ENCODE data around the gene ADAMTS14. TPM values are rescaled to one million over a fixed set of nuclear protein-coding genes. Genes with fewer than 3 reads are reported as not detected.
A peak's percentile ranks its signal among the peaks of the same experiment; 100 is the strongest.

The ADAMTS14 gene
- total RNA-seq, 3 donors from 2014 or later, result 1.8 to 2.1 (median 2.1) TPM

DNA sequence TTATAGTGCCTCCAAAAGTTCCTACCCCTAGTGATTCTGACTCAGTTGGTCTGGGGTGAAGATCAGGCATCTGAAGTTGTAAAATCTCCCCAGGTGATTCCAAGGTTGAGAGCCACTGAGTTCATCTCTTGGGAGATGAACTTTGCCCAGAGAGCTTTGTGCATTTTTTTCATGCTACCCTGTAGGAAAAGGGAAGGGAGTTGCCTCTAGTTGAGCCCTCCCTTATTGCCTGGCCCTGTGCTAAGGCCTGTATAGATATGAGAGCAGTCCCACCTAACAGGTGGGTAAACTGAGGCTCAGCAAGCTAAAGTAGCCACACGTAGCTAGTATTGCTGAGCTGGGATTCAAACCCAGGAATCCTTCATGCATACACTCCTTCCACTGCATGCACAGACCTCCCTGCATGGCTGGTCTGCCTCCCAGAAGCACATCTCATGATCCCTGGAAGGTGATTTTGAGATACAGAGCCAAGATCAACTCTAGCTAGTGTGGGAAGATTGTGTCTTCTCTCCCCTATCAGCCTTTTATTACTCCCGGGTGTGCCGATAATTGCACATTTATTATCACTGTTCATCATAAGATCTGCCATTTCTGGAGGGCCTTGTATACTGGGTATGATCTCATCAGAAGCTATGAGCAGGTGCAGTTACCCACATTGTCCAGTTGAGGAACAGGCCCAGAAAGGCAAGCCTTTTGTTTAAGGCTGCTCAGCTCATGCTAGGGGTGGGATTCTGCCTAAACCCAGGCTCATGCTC, 65.9 kb downstream of the ADAMTS14 start:
- no peak for DNase-seq
- TF ChIP-seq, protein P1, sequence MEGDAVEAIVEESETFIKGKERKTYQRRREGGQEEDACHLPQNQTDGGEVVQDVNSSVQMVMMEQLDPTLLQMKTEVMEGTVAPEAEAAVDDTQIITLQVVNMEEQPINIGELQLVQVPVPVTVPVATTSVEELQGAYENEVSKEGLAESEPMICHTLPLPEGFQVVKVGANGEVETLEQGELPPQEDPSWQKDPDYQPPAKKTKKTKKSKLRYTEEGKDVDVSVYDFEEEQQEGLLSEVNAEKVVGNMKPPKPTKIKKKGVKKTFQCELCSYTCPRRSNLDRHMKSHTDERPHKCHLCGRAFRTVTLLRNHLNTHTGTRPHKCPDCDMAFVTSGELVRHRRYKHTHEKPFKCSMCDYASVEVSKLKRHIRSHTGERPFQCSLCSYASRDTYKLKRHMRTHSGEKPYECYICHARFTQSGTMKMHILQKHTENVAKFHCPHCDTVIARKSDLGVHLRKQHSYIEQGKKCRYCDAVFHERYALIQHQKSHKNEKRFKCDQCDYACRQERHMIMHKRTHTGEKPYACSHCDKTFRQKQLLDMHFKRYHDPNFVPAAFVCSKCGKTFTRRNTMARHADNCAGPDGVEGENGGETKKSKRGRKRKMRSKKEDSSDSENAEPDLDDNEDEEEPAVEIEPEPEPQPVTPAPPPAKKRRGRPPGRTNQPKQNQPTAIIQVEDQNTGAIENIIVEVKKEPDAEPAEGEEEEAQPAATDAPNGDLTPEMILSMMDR (IDR thresholded peaks at IDR 0.05), result no peak
- Histone ChIP-seq H3K9me3 (no peaks in the 10 kb centered on the region), H3K4me3 (no peak overlapping the region), H3K4me1 (ENCODE audit: low read depth) (peaks cover 3% of the 10 kb centered on the region), H3K36me3 (ENCODE audit: low read depth) (no peaks in the 10 kb centered on the region)
- ATAC-seq, result peak; percentile 41
- intact Hi-C loops (cut with DNase I, micrococcal nuclease), result no loop called here

DNA sequence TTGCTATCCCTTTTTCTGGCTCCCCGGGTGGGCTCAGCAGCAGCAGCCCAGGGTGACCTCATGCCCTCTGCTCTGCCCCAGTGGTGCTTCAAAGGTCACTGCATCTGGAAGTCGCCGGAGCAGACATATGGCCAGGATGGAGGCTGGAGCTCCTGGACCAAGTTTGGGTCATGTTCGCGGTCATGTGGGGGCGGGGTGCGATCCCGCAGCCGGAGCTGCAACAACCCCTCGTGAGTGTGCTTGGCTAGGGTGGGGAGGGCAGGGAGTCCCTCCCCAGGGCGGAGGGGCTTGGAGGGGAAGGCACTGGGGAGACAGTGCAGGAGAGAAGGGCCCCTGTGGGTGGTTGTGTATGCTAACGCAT, 66.4 kb downstream of the ADAMTS14 start:
- Histone ChIP-seq H3K9me3 (no peaks in the 10 kb centered on the region), H3K4me1 (ENCODE audit: low read depth) (peaks cover 3% of the 10 kb centered on the region), H3K36me3 (ENCODE audit: low read depth) (no peaks in the 10 kb centered on the region), H3K4me3 (no peak overlapping the region)
- DNase-seq (no peak), ATAC-seq (no peak)
- TF ChIP-seq, protein P1 (IDR thresholded peaks at IDR 0.05), result no peak
- intact Hi-C loops (cut with DNase I, micrococcal nuclease), result no loop called here

DNA sequence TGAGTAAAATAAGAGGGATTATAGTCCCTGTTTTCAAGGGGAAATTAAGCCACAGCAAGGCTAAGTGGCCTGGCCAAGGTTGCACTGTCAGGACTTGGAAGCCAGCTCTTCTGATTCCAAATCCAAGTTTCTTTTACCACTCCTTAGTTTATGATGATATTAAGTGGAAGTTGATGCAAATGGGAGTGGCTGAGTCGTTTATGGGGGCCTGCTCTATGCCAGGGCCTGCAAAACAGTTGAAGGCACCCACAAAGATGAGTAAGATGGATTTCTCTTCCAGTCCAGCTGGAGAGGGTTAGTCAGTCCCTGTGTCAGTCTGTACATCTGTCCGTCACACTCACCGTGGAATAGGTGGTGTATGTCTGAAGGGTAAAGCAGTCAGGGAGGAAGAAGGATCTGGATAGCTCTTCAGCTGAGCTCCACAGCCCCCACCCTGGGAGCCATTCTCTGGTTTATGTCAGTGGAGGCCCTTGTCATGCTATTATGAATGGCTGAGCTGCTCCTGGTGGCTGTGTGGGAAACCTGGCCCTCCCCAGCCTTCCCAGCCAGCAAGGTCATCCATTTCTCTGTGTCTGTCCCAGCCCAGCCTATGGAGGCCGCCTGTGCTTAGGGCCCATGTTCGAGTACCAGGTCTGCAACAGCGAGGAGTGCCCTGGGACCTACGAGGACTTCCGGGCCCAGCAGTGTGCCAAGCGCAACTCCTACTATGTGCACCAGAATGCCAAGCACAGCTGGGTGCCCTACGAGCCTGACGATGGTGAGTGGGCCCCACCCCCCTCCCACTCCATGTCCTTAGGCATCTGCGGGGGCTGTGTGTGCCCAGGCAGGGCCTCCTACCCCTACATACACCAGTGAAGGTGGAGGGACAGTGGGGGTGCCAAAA, 68.3 kb downstream of the ADAMTS14 start:
- ATAC-seq, result no peak
- H3K36me3 ChIP-seq (ENCODE audit: low read depth), result no peaks in the 10 kb centered on the region
- peak in 1 of 3 donors; percentile 9 for DNase-seq
- intact Hi-C loops (cut with DNase I, micrococcal nuclease), result no loop called here
- TF ChIP-seq, protein P1 (IDR thresholded peaks at IDR 0.05), result no peak
- peaks cover 3% of the 10 kb centered on the region for H3K4me1 ChIP-seq (ENCODE audit: low read depth)
- no peak overlapping the region for H3K4me3 ChIP-seq
- H3K9me3 ChIP-seq, result no peaks in the 10 kb centered on the region

DNA sequence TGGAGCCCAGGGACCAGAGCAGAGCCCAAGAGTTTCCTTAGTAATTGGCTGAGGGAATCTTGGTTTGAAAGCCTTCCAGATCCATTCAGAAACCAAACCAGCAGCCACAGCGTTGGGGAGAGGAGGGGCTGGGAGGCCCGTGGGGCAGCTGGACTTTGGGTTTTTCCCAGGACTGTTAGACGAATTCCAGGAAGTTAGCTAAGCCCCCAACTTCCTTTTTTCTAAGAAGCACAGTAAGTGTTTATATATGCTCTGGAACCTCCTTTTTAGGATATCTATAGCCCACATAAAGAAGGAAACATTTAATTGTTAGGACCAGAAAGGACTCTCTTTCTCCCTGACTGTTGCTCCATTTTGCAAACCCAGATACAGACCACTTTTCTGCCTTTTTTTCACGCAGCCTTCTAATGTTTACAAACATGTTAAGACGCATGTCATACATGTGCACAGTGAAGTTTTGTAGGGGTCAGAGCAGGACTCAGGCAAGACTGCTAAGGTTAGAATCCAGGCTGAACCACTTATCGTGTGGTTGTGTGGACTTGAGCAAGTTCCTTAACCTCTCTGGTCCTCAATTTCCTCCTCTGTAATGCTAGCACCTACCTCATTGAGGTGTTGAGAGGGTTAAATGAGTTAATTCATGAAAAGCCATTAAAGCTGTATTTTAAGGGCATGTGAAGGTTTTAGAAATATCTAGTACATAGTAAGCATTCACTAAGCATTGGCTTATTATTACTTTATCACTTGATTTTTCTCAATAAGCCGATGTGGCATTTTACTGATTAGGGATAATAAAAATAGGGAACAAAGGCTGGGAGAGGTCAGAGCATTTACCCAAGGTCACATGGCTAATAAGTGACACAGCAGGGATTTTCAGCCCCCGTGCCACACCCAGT, 70.5 kb downstream of the ADAMTS14 start:
- intact Hi-C loops (cut with DNase I, micrococcal nuclease), result no loop called here
- Histone ChIP-seq H3K4me3 (no peak overlapping the region), H3K36me3 (ENCODE audit: low read depth) (no peaks in the 10 kb centered on the region), H3K9me3 (no peaks in the 10 kb centered on the region), H3K4me1 (ENCODE audit: low read depth) (peaks cover 3% of the 10 kb centered on the region)
- peak; percentile 60 for ATAC-seq
- TF ChIP-seq, protein P1 (IDR thresholded peaks at IDR 0.05), result no peak
- peak in 2 of 3 donors; percentile 43 to 52 for DNase-seq

DNA sequence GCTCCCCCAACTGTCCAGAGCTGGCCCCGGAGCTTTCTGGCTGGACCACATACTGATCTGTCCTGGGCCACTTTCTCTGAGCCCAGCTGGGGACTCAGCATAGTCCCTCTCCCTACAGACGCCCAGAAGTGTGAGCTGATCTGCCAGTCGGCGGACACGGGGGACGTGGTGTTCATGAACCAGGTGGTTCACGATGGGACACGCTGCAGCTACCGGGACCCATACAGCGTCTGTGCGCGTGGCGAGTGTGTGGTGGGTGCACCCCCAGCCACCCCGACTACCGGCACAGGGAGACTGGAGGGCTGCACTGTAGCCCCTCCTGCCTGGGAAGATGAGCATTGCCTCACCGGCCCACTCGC, 71.1 kb downstream of the ADAMTS14 start:
- intact Hi-C loops (cut with DNase I, micrococcal nuclease), result no loop called here
- DNase-seq, result no peak
- no peak for ATAC-seq
- TF ChIP-seq, protein P1 (IDR thresholded peaks at IDR 0.05), result no peak
- no peaks in the 10 kb centered on the region for H3K36me3 ChIP-seq (ENCODE audit: low read depth)
- no peaks in the 10 kb centered on the region for H3K4me1 ChIP-seq (ENCODE audit: low read depth)
- no peak overlapping the region for H3K4me3 ChIP-seq
- no peaks in the 10 kb centered on the region for H3K9me3 ChIP-seq

Measured in mucosa of descending colon (tissue), 3 donors.